ENCODE measurements around the gene CAMK2N1. TPM values are rescaled to one million over a fixed set of nuclear protein-coding genes. Genes with fewer than 3 reads are reported as not detected.

Gene CAMK2N1
- total RNA-seq (10 to 100 TPM; 17.9 to 42.2 TPM), polyA plus RNA-seq (ENCODE audit: insufficient read length in 6 of 6) (10 to 100 TPM; 53.9 to 91.0 (median 64.6) TPM)
- long read RNA-seq, donor 1, transcript CAMK2N1-201 (2 exons, 2,336 nt), result major isoform, 91 of 95 reads
- long read RNA-seq, donor 1, partial matches to known transcripts, result 0 of 95 reads
- long read RNA-seq, donor 1, other reads (novel, unspliced or antisense), result 0 of 95 reads
- long read RNA-seq, donor 2, transcript CAMK2N1-201 (2 exons, 2,336 nt), result major isoform, 65 of 69 reads
- long read RNA-seq, donor 2, partial matches to known transcripts, result 0 of 69 reads
- long read RNA-seq, donor 2, other reads (novel, unspliced or antisense), result 0 of 69 reads
- long read RNA-seq, donor 3, transcript CAMK2N1-202 (2 exons, 812 nt), result minor isoform, 6 of 53 reads
- long read RNA-seq, donor 3, transcript CAMK2N1-201 (2 exons, 2,336 nt), result major isoform, 47 of 53 reads
- long read RNA-seq, donor 3, partial matches to known transcripts, result 0 of 53 reads
- long read RNA-seq, donor 3, other reads (novel, unspliced or antisense), result 0 of 53 reads
- long read RNA-seq, donor 4, partial matches to known transcripts, result 3 of 6 reads
- long read RNA-seq, donor 4, other reads (novel, unspliced or antisense), result 0 of 6 reads
- long read RNA-seq, donor 5, transcript CAMK2N1-202 (2 exons, 812 nt), result minor isoform, 8 of 51 reads
- long read RNA-seq, donor 5, transcript CAMK2N1-201 (2 exons, 2,336 nt), result major isoform, 43 of 51 reads
- long read RNA-seq, donor 5, partial matches to known transcripts, result 0 of 51 reads
- long read RNA-seq, donor 5, other reads (novel, unspliced or antisense), result 0 of 51 reads
- long read RNA-seq, donor 6, transcript CAMK2N1-201 (2 exons, 2,336 nt), result major isoform, 32 of 34 reads
- long read RNA-seq, donor 6, partial matches to known transcripts, result 0 of 34 reads
- long read RNA-seq, donor 6, other reads (novel, unspliced or antisense), result 0 of 34 reads
- long read RNA-seq, donor 7, transcript CAMK2N1-201 (2 exons, 2,336 nt), result major isoform, 27 of 44 reads
- long read RNA-seq, donor 7, partial matches to known transcripts, result 16 of 44 reads
- long read RNA-seq, donor 7, other reads (novel, unspliced or antisense), result 0 of 44 reads
- long read RNA-seq, donor 8, transcript CAMK2N1-201 (2 exons, 2,336 nt), result major isoform, 49 of 52 reads
- long read RNA-seq, donor 8, partial matches to known transcripts, result 0 of 52 reads
- long read RNA-seq, donor 8, other reads (novel, unspliced or antisense), result 0 of 52 reads
- long read RNA-seq, donor 9, result 0 reads
- long read RNA-seq, donor 10, partial matches to known transcripts, result 0 of 1 reads
- long read RNA-seq, donor 10, other reads (novel, unspliced or antisense), result 1 of 1 reads
- long read RNA-seq, donor 11, transcript CAMK2N1-201 (2 exons, 2,336 nt), result major isoform, 302 of 314 reads
- long read RNA-seq, donor 11, transcript CAMK2N1-202 (2 exons, 812 nt), result minor isoform, 12 of 314 reads
- long read RNA-seq, donor 11, partial matches to known transcripts, result 0 of 314 reads
- long read RNA-seq, donor 11, other reads (novel, unspliced or antisense), result 0 of 314 reads
- long read RNA-seq, donor 12, transcript CAMK2N1-201 (2 exons, 2,336 nt), result major isoform, 54 of 76 reads
- long read RNA-seq, donor 12, partial matches to known transcripts, result 18 of 76 reads
- long read RNA-seq, donor 12, other reads (novel, unspliced or antisense), result 0 of 76 reads

DNA sequence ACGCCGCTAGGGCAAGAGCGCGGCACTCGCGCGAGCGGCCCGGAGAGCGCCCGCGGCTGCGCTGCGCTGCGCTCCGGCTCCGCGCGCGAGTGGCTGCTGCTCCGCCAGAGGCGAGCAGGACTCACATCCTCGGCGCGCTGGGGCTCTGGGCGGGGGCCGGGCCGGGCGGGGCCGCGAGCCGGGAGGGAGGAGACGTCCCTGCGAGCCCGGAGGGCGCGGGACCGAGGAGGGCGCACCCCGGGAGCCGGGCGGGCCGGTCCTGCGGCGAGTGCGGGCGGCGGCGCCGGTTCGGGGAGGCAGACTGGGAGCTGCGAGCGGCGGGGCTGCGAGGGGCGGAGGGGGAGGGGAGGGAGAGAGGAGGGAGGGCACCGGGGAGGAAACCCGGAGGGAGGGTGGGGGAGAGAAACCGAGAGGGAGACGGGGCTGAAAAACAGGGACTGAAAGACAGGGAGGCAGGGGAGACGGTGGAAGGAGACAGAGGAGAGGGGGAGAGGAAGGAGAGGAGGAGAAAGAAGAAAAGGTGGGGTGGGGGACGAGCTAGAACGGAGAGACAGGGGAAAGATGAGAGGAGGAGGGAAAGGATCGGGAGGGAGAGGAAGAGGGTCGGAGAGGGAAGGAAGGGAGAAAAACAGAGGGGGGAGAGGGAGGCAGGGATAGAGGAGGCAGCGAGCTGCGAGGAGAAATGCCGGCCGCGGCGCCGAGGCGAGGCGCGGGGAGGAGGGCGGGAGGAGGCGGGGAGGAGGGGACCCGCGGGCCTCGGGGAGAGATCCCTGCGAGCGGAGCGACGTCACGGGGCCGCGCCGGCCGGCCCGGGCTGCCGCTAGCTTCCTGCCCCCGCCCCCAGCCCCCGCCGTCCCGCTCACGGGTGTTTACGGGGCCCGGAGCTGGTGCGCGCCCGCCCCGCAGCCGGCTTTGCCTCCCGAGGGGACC, at the start of gene CAMK2N1:
CAMK2N1 (minus strand) TSS at position 684 of the 930 bp plus-strand sequence. CDS start 831 bp downstream, outside the sequence.
- H3K9me3 ChIP-seq, result no peaks in the 10 kb centered on the region
- peaks cover 36 to 96% of the 10 kb centered on the region in 2 donors for H3K27me3 ChIP-seq
- TF ChIP-seq, protein P1, sequence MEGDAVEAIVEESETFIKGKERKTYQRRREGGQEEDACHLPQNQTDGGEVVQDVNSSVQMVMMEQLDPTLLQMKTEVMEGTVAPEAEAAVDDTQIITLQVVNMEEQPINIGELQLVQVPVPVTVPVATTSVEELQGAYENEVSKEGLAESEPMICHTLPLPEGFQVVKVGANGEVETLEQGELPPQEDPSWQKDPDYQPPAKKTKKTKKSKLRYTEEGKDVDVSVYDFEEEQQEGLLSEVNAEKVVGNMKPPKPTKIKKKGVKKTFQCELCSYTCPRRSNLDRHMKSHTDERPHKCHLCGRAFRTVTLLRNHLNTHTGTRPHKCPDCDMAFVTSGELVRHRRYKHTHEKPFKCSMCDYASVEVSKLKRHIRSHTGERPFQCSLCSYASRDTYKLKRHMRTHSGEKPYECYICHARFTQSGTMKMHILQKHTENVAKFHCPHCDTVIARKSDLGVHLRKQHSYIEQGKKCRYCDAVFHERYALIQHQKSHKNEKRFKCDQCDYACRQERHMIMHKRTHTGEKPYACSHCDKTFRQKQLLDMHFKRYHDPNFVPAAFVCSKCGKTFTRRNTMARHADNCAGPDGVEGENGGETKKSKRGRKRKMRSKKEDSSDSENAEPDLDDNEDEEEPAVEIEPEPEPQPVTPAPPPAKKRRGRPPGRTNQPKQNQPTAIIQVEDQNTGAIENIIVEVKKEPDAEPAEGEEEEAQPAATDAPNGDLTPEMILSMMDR (IDR thresholded peaks at IDR 0.05), result no peak
- peaks cover 6 to 15% of the 10 kb centered on the region in 2 donors for H3K4me1 ChIP-seq
- intact Hi-C loops (cut with DNase I), result loop anchor here in 1 of 2 donors (10.0 kb wide), 1 partner anchor 111 kb away; no protein-coding TSS in a partner anchor
- H3K27ac ChIP-seq, result peak within 1 kb of the TSS; percentile 26 to 53
- H3K36me3 ChIP-seq, result no peaks in the 10 kb centered on the region
- H3K4me3 ChIP-seq, result peak within 1 kb of the TSS; percentile 35 to 40
- DNase-seq (peak; percentile 40 to 84 (median 72)), ATAC-seq (peak; percentile 75)

DNA sequence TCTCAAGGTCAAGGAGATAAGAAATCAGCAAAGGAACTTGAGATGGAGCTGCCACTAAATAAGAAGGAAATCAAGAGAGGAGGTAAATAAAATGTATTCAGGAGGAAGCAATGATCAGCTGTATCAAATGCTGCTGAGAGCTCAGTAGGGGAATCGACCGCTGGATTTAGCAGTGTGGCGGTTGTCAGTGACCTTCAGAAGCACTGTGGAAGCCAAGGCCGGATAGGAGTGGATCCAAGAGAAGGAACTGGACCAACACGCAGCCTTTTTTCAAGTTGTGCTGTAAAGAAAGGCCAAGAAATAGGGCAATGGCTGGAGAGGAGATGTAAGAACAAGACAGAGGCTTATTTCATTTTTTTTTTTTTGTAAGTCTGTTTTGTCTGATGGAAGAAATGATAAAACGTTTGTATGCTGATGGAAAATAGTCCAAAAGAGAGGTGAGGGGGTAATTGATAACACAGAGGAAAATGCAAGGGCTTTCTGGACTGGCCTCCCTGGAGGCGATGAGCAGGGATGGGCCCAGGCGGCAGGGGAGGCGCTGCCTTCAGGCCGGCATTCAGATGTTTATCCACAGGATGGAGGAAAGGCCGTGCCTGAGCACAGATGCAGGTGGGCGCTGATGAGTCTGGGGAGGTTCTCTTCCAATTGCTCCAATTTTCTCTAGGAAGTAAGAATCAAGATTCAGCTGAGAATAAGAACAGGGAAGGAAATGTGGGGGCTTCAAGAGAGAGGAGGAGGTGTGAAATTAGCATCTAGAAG, 48.8 kb upstream of the CAMK2N1 start:
- Histone ChIP-seq H3K27ac (no peak overlapping the region), H3K4me3 (no peak overlapping the region), H3K9me3 (no peaks in the 10 kb centered on the region), H3K27me3 (peaks cover 2 to 81% of the 10 kb centered on the region in 2 donors), H3K4me1 (no peaks in the 10 kb centered on the region), H3K36me3 (no peaks in the 10 kb centered on the region)
- TF ChIP-seq, protein P1 (IDR thresholded peaks at IDR 0.05), result no peak
- intact Hi-C loops (cut with DNase I), result no loop called here
- DNase-seq, result no peak
- ATAC-seq, result no peak

DNA sequence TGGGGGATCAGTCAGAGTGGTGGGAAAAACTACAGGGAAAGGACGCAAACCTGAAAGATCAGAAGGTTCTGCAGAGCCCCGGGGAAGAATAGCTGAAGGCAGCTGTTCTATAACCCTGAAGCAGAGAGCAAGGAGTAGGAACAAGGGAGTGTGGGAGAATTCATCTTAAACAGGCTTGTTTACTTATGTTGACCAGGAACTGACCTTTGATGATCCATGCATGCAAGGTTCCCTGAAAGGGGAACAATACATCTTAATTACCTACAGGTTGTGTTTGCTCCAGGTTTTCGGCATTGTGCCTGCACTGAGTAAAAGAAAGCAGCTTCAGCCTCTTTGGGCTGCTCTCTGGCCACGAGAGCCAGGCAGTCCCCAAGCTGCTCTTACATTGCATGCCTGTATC, 47.6 kb upstream of the CAMK2N1 start:
- no peak for ATAC-seq
- Histone ChIP-seq H3K4me1 (no peaks in the 10 kb centered on the region), H3K27ac (no peak overlapping the region), H3K4me3 (no peak overlapping the region), H3K9me3 (no peaks in the 10 kb centered on the region), H3K27me3 (peaks cover 9 to 93% of the 10 kb centered on the region in 2 donors), H3K36me3 (no peaks in the 10 kb centered on the region)
- intact Hi-C loops (cut with DNase I), result no loop called here
- TF ChIP-seq, protein P1 (IDR thresholded peaks at IDR 0.05), result no peak
- no peak for DNase-seq
